Measurements from ENCODE around the gene TECR. TPM values are rescaled to one million over a fixed set of nuclear protein-coding genes. Genes with fewer than 3 reads are reported as not detected.
A peak's percentile ranks its signal among the peaks of the same experiment; 100 is the strongest.

TECR gene
- total and polyA plus RNA-seq, 9 of the 15 experiments (the other 6 are each of a cell fraction or from before 2014, with no cell fraction given) = 29.3 to 211 (median 81.4) TPM

DNA sequence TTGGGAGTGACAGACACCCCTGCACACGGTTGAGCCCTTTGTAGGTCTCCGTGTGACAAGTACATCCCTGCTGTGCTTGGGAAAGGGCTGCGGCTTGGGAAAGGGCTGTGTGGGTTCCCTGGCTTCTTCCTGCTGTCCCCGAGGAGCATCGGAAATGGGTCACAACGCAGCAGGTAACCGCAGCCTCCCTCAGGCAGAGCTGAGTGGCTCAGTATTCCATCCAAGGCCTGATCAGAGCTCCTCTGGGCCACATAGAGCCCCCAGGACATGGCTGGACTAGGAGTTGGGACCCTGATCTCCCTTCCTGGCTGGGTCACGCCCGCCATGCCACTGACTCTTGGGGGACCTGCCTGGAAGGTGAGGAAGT is 16.3 kb downstream of the TECR start:
- Histone ChIP-seq H4K20me1 (replicated peaks; ENCODE audit: control insufficient read depth, insufficient read depth, low read length) (peaks cover 8% of the 10 kb centered on the region; the same call in 1 of the 2 replicates), H3K4me1 (replicated peaks in 1 of 2; ENCODE audit: control insufficient read depth in 2 of 2, insufficient read depth in 2 of 2, low read length in 2 of 2) (peaks cover 21 to 45% of the 10 kb centered on the region in 2 experiments), H3K4me2 (ENCODE audit: insufficient read depth, low read length) (no peak overlapping the region), H3K9me1 (ENCODE audit: control insufficient read depth, insufficient read depth, low read length) (no peaks in the 10 kb centered on the region), H3K4me3 (no peak overlapping the region), H3K9me3 (replicated peaks; ENCODE audit: control insufficient read depth, insufficient read depth, low read depth, low read length) (no peaks in the 10 kb centered on the region), H3K27me3 (ENCODE audit: control insufficient read depth in 2 of 2, insufficient read depth in 2 of 2, low read length in 2 of 2) (no peaks in the 10 kb centered on the region), H3K9ac (ENCODE audit: insufficient read depth in 1 of 2, low read depth in 2 of 2, low read length in 2 of 2) (peak overlapping the region in 1 of 2 experiments; percentile 65; a peak in 2 of 4 replicates), H3K36me3 (ENCODE audit: control insufficient read depth, insufficient read depth, low read length) (peaks cover 37% of the 10 kb centered on the region; the same call in 2 of the 3 replicates), H2AFZ (ENCODE audit: low read depth, low read length) (no peak overlapping the region), H3K27ac (ENCODE audit: extremely low read depth, low read depth, low read length) (0 out of 3 replicates have a peak overlapping the region, but pooled peaks have one; percentile 26), H3K79me2 (ENCODE audit: control insufficient read depth, insufficient read depth, low read length) (peaks cover 71% of the 10 kb centered on the region)
- 85% methylated on average over 8 of the region's 9 CpGs for WGBS (ENCODE audit: insufficient coverage, low coverage, missing lambda C conversion rate)
- CTCF ChIA-PET (ENCODE audit: low intra/inter-chr PET ratio) = no interaction called here
- ATAC-seq = no peak
- FAIRE-seq = no peak
- no peak for DNase-seq (ENCODE audit: extremely low read depth in 1 of 4, low spot score in 3 of 4)
- no TSS peak for BruUV-seq (replicated peaks)
- in situ Hi-C loops (cut with MboI) = no loop called here
- TF ChIP-seq CHD2 (IDR thresholded peaks at IDR 0.05; ENCODE audit: low read depth, low read length) = no peak
- POLR2A ChIA-PET = no interaction called here
- intact Hi-C loops (cut with micrococcal nuclease) = no loop called here

DNA sequence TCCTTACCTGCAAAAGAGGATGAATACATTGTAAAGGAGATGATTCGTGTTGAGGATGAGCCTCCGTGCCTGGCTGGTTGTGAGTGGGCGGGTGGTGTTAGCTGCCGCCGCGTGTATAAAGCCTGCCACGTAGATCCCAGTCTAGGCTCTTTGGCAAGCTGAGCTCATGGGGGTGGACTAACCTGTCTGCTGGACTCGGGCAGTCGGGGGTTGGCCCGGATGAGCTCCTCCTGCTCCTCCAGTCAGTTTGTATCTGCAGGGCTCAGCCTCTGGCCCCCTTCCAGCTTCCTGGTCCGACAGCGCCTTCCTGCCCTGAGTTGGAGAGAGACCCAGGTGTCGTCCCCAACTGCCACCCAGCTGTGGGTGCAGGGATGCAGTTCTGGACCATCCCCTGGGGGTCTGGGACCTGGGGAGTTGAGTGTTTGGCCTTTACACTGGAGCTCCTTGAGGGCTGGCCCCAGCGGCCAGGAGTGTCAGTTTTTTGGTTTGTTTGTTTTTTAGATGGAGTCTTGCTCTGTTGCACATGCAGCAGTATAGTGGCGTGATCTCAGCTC is 20.9 kb downstream of the TECR start:
- ATAC-seq = peak; percentile 81
- in situ Hi-C loops (cut with MboI) = no loop called here
- no TSS peak for BruUV-seq (replicated peaks)
- Histone ChIP-seq H3K79me2 (ENCODE audit: control insufficient read depth, insufficient read depth, low read length) (peaks cover 70% of the 10 kb centered on the region), H2AFZ (ENCODE audit: low read depth, low read length) (peak overlapping the region; percentile 52), H4K20me1 (replicated peaks; ENCODE audit: control insufficient read depth, insufficient read depth, low read length) (peaks cover 3% of the 10 kb centered on the region), H3K36me3 (ENCODE audit: control insufficient read depth, insufficient read depth, low read length) (peaks cover 31% of the 10 kb centered on the region; the same call in 2 of the 3 replicates), H3K9me1 (ENCODE audit: control insufficient read depth, insufficient read depth, low read length) (peaks cover 2% of the 10 kb centered on the region), H3K9me3 (replicated peaks; ENCODE audit: control insufficient read depth, insufficient read depth, low read depth, low read length) (no peaks in the 10 kb centered on the region), H3K4me3 (no peak overlapping the region), H3K9ac (ENCODE audit: insufficient read depth in 1 of 2, low read depth in 2 of 2, low read length in 2 of 2) (peak overlapping the region; percentile 50 to 84), H3K4me1 (replicated peaks in 1 of 2; ENCODE audit: control insufficient read depth in 2 of 2, insufficient read depth in 2 of 2, low read length in 2 of 2) (peaks cover 23 to 54% of the 10 kb centered on the region in 2 experiments), H3K27ac (ENCODE audit: extremely low read depth, low read depth, low read length) (peak overlapping the region; percentile 69), H3K27me3 (ENCODE audit: control insufficient read depth in 2 of 2, insufficient read depth in 2 of 2, low read length in 2 of 2) (no peaks in the 10 kb centered on the region), H3K4me2 (ENCODE audit: insufficient read depth, low read length) (peak overlapping the region; percentile 57)
- peak; percentile 57 to 86 (median 69) for DNase-seq (ENCODE audit: extremely low read depth in 1 of 4, low spot score in 3 of 4)
- POLR2A ChIA-PET = interaction anchor here (0.5 to 1.9 kb wide), 8 partner anchors 11 to 139 kb away, joined by 3 to 8 read pairs (median 3); partner anchors contain the start of gene DNAJB1
- CTCF ChIA-PET (ENCODE audit: low intra/inter-chr PET ratio) = no interaction called here
- intact Hi-C loops (cut with micrococcal nuclease) = loop anchor here (2.0 to 10.0 kb wide), 3 partner anchors 13 to 115 kb away; partner anchors contain the start of genes DNAJB1 and PKN1
- peak; percentile 87 for FAIRE-seq
- WGBS (ENCODE audit: insufficient coverage, low coverage, missing lambda C conversion rate) = 7% methylated on average over 14 of the region's 15 CpGs
- TF ChIP-seq MTA3 (IDR thresholded peaks at IDR 0.05; ENCODE audit: borderline replicate concordance) = peak; percentile 54; the same call in 1 of the 2 replicates
- TF ChIP-seq NCOA4 (IDR thresholded peaks at IDR 0.05; ENCODE audit: partially characterized antibody) = no peak
- TF ChIP-seq CBFA2T2 (conservative IDR thresholded peaks at IDR 0.05) = 0 out of 2 replicates have a peak, but pooled peaks have one; percentile 24
- no peak for TF ChIP-seq COPS2 (conservative IDR thresholded peaks at IDR 0.05)
- TF ChIP-seq EP400 (IDR thresholded peaks at IDR 0.05) = peak; percentile 70
- TF ChIP-seq ZC3H11A (IDR thresholded peaks at IDR 0.05; ENCODE audit: low read depth, low read length) = no peak
- TF ChIP-seq, protein P1, sequence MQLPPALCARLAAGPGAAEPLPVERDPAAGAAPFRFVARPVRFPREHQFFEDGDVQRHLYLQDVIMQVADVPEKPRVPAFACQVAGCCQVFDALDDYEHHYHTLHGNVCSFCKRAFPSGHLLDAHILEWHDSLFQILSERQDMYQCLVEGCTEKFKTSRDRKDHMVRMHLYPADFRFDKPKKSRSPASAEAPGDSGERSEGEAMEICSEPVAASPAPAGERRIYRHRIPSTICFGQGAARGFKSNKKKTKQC (CRISPR knock-in tag; IDR thresholded peaks at IDR 0.05) = no peak
- TF ChIP-seq, protein P2, sequence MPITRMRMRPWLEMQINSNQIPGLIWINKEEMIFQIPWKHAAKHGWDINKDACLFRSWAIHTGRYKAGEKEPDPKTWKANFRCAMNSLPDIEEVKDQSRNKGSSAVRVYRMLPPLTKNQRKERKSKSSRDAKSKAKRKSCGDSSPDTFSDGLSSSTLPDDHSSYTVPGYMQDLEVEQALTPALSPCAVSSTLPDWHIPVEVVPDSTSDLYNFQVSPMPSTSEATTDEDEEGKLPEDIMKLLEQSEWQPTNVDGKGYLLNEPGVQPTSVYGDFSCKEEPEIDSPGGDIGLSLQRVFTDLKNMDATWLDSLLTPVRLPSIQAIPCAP (CRISPR knock-in tag; IDR thresholded peaks at IDR 0.05; ENCODE audit: borderline replicate concordance) = no peak
- TF ChIP-seq ZBTB17 (CRISPR knock-in tag; IDR thresholded peaks at IDR 0.05) = no peak
- TF ChIP-seq BMI1 (IDR thresholded peaks at IDR 0.05; ENCODE audit: low read length) = no peak
- TF ChIP-seq SREBF1 (IDR thresholded peaks at IDR 0.05; ENCODE audit: borderline replicate concordance, low read depth, low read length) = no peak
- TF ChIP-seq ETV1 (tag; conservative IDR thresholded peaks at IDR 0.05; ENCODE audit: low read depth) = peak; percentile 50; the same call in 1 of the 2 replicates
- no peak for TF ChIP-seq ZNF551 (CRISPR knock-in tag; IDR thresholded peaks at IDR 0.05)
- TF ChIP-seq YBX1 (IDR thresholded peaks at IDR 0.05) = no peak
